NCI-H187 treated with DMSO at 0.1 percent for 48 hours (cell line): Measurements from ENCODE around the gene SPATA18.

ENCODE experiments used
- DNase-seq: peaks from one replicate; lab custom pipeline; 2025; lab: John Stamatoyannopoulos, UW

The SPATA18 gene, protein sequence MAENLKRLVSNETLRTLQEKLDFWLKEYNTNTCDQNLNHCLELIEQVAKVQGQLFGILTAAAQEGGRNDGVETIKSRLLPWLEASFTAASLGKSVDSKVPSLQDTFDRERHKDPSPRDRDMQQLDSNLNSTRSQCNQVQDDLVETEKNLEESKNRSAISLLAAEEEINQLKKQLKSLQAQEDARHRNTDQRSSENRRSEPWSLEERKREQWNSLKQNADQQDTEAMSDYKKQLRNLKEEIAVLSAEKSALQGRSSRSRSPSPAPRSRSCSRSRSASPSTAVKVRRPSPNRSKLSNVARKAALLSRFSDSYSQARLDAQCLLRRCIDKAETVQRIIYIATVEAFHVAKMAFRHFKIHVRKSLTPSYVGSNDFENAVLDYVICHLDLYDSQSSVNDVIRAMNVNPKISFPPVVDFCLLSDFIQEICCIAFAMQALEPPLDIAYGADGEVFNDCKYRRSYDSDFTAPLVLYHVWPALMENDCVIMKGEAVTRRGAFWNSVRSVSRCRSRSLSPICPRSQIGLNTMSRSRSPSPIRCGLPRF

DNA sequence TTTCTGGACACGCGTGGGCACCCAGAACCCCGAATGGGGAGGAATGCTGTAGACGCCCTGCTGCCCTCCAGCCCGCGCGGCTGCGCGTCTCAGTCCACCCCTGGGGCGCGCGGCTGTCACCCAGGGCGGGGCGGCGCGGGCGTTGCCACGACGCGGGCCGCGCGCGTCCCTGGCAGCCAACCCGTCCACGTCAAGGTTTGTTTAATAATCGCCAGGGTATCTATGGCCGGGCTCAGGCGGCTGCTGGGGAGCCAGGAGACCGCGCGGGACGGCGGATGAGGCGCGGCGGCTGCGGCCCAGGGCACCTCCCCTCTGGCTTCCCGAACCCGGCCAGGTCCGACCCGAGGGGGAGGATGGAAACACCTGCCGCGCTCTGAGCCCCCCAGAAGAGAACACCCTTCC is at the start of gene SPATA18:
SPATA18 (plus strand) TSS at position 92 of the 402 bp plus-strand sequence. CDS start 401 bp downstream, outside the sequence.
- no peak for DNase-seq

DNA sequence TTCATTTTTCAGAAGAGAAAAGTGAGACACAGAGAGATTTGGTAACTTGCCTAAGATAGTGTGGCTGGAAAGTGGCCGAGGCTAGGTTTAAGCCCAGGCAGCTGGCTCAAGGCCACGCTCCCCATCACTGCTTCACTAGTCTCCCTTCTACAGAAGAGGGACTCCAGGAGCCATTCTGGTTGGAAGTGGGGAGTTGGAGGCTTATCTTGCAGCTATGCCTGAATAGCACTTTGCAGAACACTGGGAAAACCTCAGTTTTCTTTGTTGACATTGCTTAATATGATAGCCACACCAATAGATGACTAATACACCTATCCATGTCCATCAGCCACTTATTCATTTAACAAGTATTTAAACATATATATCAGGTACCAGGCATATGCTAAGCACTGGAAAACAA is 49.5 kb upstream of the SPATA18 start:
- DNase-seq, result no peak

DNA sequence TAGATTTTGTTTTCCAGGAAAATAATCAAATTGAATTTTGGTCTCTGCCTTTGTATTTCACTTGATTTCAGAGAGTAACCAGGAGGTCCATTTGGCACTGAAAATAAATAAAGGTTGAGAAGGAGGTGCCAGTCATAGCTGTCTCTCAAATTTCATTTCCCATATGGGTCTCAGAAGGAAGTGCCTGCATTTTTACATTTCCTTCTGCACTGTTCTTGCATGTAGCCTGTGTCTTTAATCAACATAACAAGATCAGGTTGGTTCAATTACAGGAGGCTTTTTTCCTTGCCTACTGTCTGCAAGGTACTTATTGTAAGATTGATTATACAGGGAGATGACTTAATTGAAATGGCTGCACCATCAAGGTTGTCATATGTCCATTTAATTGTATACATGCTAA is 46.7 kb upstream of the SPATA18 start:
- DNase-seq, result no peak

DNA sequence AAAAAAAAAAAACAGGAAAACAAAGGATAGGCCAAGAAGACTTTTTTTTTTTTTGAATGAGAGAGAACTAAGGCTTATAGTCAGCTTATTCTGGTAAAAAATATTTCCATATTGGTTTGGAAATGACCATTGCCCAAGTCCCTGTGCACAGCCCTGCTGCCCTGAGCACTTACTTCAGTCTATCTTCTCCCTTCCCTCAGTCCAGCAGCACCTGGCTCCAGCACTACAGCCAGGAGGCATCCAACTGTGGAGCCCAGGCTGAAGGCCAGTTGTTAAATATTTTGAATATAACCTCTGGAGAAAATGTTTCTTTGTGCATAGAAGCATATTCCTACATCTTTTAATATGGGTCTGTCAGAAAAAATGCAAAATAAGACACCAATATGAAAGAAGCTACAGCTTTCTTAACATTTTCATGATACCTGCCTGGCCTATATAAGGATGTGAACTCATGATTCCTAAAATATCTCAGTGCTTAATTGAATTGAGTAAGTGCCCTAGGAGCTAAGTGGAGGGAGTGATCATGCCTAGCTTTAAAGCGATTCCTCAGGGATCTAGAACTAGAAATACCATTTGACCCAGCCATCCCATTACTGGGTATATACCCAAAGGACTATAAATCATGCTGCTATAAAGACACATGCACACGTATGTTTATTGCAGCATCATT is 45.4 kb upstream of the SPATA18 start:
- DNase-seq, result no peak

DNA sequence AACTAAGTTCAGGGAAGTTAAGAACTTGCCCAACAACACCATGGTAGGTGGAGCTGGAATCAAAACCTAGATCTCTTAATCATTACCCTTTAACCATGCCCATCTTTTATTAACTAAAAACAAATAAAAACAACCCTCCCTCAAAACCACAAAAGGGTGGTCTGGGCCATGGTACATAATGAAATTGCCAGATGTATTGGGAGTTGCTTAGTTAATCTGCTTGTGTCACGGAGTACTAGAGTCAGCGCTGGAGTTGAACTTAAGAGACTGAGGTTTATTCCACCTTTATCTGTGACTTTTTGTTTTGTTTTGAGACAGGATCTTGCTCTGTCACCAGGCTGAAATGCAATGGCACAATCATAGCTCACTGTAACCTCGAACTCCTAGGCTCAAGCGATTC is 44.2 kb upstream of the SPATA18 start:
- no peak for DNase-seq

DNA sequence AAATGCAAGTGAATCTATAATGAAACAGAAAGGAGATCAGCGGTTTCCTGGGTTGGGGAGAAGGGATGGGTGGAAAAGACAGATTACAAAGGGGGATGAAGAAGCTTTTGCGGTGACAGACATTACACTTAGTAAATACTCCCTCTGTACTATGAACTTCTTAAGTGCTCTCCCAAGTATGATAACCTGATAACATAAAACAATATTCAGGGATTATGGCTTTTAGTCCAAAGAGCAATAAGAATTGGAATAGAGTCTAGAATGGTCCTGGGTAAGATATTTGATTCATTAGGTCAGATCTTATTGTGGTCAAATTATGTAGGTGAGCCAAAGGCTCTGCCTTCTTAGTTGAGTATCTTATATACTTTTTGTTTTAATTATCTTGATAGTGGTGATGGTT is 40.1 kb upstream of the SPATA18 start:
- DNase-seq, result no peak

DNA sequence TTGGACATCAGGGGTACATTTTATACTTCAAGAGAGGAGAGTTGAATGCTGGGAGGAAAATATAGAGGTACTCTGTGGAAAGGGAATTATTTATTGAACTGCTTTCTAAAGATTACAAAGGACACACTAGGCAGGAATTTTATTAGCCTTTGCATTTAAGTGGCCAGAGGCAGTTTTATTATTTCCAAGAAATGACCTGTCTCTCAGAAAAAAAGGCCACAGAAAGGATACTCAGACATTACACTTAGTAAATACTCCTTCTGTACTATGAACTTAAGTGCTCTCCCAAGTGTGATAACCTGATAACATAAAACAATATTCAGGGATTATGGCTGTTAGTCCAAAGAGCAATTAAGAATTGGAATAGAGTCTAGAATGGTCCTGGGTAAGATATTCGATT is 38.5 kb upstream of the SPATA18 start:
- no peak for DNase-seq

DNA sequence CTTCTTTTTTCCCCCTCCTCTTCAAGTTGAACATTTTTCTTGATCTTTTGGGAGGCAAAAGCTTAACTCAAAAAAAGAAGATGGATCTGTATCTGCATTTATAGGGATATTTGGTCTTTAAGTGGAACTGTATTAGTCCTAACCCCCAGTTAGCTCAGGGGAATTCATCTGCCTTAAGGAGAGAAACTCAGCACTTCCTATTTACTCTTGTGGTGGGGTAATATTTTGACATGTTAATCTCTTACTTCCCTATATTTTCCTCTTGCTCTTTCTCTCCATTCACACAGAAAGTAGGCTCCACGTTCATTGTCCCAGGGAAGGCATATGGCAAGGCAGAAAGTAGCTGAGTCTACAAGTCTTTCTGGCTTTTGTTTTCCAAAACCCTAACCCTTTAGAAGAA is 36.2 kb upstream of the SPATA18 start:
- DNase-seq, result no peak

DNA sequence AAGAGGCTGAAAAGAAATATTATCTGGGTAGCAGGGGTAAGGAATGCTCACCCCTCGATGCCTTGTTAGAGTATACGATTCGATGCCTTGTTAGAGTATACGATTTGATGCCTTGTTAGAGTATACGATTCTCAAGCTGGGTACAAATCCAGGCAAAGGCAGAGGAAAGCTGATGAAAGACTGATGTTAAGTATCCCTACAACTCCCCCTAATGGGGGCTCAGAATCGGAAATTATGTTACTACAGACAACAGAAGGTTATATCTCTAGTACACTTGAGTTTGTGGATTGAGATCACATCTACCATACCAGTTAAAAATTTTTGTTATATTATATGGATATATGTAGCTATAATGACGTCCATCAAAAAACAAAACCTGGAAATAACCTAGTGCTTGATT is 35.7 kb upstream of the SPATA18 start:
- DNase-seq, result no peak

DNA sequence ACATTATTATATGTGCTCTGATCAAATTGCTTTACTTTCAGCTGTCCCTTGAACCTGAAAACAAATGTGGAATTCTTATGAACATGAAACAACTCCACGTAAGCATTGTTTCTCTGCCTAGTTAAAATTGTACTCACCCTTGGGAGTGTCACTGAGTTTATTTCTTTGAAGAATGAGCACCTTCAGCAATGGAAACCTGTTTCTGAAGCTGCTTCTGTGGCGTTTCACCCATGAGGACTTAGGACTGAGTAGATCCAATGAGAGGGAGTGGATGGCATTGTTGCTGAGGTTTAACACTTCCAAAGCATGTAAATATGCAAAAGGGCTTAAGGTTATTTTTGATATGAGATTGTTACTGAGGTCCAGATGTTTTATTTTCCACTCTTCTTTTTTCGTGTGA is 34.1 kb upstream of the SPATA18 start:
- no peak for DNase-seq

DNA sequence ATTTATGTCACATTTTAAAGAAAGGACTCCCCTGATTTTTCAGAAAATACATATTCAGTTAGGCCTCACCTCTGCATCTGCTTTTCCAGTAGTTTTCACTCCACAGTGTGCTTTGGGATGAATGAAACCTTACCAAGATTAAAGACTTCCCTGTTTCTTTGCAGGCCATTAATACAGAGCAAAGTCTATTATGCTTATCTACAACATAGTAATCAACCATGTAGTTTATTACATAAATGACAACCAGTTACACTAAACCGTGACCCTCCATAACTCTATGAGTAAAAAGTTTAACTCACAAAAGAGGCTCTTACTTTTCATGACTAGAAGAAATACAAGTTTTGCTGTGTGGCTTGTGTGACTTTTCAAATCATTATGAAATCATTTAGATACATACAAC is 33.3 kb upstream of the SPATA18 start:
- no peak for DNase-seq

DNA sequence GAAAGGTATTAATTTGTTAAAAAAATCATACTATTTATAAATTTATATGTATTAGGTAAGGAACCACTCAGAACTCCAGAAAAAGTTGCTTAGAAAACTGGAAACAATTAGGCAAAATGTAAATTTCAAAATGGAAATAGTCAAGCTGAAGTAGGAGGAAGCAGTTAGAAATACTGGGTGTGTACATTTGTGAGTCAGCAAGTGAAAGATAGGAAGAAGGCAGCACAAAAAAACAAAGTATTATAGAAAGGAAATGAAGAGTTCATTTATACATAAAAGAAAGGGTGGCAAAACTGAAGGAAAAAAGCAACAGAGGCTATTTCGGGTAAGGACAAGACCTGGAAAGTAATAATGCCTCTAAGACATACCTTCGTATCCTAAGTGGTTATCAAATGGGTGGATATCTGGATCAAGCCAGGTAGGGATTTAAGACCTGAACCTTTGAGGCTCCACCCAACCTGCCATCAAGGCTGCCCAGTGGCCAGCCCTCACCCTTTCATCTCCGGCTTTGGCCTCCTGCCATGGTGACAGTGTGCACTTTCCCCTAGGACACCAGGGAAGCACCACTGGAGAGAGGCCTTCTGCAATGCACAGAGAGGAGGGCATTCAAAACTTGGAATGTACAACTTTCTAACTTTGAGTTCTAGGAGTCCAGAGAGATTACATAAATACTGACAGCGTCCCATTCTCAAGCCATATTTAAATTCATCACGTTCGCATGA is 31.0 kb upstream of the SPATA18 start, which contains the start of gene LRRC66:
LRRC66 (minus strand) TSS at position 428 of the 722 bp plus-strand sequence. CDS start 2,750 bp downstream, outside the sequence.
- no peak for DNase-seq

DNA sequence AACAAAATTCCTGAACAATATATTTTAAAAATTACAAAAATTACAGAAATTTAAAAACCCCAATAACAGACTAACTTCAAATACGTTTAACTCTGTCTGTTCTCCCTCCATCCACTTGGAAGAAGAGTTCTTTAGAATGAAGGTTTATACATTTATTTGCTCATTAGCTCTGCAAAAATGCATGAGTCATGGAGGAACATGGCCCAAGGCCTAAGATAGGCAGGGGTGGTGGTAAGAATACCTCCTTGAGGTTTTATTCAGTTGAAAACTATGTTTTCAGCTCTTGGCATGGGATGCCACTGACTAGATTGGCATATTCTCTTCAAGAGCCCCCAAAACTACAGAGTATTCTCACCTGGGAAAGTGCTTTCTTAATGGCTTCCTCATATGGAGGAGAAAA is 22.1 kb upstream of the SPATA18 start:
- DNase-seq, result no peak

DNA sequence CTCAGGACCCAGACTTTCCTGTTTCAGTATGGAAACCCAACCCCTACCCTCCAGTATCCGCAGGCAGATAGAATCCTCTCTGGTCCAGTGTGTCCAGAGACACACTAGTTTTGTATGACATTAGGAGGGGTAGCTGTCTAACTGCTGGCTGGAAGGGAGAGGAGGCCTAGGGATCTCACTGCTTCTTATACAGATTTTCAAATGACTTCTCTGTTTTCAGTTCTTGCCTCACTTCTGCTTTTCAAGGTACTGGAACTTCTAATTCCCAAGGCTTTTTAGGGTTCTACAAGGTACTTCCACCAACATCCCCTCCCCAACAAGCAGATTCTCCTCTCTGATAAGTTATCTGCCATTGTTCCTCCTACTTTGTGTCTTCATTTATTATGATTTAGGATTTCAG is 19.1 kb upstream of the SPATA18 start:
- DNase-seq, result no peak

DNA sequence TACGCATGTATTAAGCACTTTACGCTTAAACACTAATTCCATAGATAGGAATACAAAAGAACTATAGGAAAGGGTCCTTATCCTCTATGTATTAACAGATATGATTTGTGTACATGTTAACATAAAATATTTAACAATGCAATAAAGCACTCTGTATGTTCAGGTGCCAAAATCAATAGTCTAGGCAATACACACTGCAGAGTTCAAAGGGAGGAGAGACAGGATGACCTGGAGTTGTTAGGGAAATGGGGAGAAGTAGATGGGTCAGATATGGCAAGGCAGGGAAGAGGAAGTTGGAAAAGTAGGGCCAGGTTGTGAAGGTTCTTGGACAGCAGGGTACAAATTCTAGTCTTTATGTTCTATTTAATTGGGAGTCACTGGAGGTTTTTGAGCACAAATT is 15.9 kb upstream of the SPATA18 start:
- DNase-seq, result no peak

DNA sequence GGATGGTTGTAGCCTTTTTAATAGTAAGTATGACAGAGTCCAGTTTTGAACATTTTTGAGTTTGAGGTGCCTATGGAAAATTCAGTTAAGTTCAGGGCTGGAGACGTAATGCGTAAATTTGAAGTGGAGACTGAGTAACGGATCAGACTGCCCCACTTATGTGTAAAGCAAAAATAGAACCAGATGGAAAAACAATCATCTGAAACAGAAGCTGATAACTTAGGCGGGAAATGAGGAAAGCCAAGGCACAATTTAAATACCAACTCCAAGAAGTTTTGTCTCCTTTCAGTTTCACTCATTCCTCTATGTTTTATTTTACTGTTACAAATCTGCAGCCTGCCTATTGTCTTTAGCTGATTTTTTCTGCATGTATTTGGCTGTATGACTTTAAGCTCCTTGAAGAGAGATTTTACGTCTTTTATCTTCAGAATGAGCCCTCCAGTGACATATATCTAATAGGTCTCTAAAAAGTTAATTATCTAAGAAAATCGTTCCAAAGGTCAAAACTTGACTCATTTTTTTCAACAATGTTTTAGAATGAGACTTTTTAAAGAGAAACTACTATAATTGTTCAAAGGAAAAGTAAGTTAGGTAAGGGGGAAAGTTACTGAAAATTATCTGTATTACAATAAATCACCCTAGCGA is 14.1 kb upstream of the SPATA18 start:
- no peak for DNase-seq

DNA sequence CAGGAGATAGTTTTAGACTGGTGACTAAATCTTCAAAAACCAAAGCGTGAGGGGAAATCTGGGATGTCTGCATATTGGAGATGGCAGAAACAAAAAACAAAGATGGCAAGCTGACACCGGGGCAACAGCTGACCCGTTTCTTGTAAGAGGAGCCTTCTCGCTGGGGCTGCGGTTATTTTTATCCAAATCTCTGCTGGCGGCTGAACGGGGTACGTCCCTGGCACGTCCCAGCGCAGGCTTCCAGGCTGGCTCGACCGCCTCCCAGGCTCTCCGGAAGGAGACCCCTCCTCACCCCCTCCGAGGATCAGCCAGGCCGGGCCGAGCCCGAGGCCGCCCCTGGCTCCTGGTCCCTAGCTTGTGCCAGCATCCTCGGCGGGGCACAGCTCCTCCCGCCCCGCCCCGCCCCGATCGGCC is 13.4 kb upstream of the SPATA18 start:
- DNase-seq, result no peak

DNA sequence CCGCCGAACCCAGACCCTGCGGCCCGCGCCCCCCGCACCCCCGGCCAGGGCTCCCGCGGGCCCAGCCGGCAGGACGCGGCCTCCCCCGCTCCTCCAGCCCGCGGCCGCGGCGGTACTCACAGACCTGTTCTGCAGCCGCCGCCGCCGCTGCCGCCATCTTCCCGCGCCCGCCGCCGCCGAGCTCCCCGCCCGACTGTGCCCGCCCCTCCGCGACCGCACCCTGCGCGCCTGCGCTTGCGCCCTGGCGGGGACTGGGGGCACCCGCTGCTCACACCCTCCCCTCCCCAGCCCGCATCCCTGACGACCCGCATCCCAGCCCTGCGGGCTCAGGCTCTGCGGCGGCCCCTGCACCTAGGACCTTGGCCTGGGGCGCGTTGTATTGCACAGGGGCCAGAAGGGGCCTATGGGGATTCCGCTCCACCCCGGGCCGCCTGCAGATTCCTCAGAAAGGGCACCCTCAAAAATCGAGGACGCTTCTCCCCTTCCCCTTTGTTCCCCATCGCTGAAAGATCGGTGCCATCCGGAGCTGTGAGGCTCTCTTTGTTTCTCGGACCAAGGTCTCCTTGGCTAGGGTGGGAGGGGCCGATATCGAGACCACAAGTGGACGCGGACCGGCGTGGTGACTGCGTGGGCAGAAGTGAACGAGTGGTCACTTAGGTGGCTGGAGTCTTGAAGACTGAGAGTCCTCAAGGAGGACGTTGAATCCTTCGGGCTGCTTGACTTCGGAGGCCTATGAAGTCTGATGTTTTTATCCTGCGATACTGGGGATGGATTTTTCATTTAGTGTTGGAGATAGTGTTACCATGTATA is 12.8 kb upstream of the SPATA18 start, which contains the start of gene SGCB:
SGCB (minus strand) TSS at position 197 of the 810 bp plus-strand sequence; CDS start at position 157, 40 bp downstream.
- peak; percentile 3 for DNase-seq

DNA sequence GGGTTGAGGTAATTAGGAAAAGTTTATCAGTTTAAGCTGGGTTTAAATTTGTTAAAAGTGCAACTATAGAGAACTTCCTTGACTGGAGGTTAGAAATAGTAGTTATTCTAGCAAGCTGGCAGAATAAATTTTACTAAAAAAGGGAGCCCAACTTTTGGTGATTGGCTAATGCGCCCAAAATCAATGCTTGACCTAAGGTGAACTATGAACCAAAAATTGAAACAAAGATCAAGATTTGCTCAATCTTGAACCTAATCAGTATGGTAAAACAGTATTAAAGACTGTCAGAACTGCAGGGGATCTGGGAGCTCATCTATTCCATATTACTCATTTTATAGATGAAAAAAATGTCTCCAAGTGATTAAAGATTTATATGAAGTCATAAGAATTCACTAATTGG is 6.1 kb upstream of the SPATA18 start:
- DNase-seq, result no peak

DNA sequence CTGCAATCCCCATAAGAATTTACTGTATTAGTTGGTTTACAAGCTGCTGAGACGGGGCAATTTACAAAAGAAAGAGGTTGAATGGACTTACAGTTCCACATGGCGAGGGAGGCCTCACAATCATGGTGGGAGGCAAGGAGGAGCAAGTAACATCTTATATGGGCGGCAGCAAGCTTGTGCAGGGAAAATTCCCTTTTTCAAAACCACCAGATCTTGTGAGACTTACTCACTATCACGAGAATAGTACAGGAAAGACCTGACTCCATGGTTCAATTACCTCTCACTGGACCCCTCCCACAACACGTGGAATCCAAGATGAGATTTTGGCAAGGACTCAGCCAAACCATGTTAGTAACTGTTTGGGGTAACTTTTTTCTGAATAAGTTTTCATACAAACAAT is 1.8 kb upstream of the SPATA18 start:
- DNase-seq, result no peak
